Inflammatory macrophage treated with lipopolysaccharide for 4 hours (primary cell): ENCODE measurements around the gene TMEM30A.

Experiments
- DNase-seq: peaks from one replicate; pipeline ENCODE4 v3.0.0-alpha.2; 2020

The TMEM30A gene

GRCh38 chr6:75211920-75212590 is 72.5 kb downstream of the TMEM30A start:
- no peak for DNase-seq

- peak; percentile 74 for DNase-seq
These were observed 73.5 kb downstream of the TMEM30A start for GRCh38 chr6:75210885-75211739.

- no peak for DNase-seq
These were observed 75.3 kb downstream of the TMEM30A start for GRCh38 chr6:75209184-75209723.

GRCh38 chr6:75208298-75209183 is 76.1 kb downstream of the TMEM30A start:
- DNase-seq, result peak; percentile 70

GRCh38 chr6:75206576-75207342 is 77.8 kb downstream of the TMEM30A start:
- no peak for DNase-seq

GRCh38 chr6:75205776-75206575 is 78.6 kb downstream of the TMEM30A start, which contains the start of gene COL12A1:
TSS of gene COL12A1 (minus strand) at chr6:75206053. CDS start at chr6:75202792, 3,261 bp downstream.
- DNase-seq, result no peak

- no peak for DNase-seq
These were observed 79.4 kb downstream of the TMEM30A start for GRCh38 chr6:75204959-75205775.

- peak; percentile 20 for DNase-seq
These were observed 80.2 kb downstream of the TMEM30A start for GRCh38 chr6:75204217-75204958.

GRCh38 chr6:75203721-75204120 is 80.9 kb downstream of the TMEM30A start:
- DNase-seq, result no peak
